Ishikawa (cell line): Measurements from ENCODE around the gene SPAG6.

Source experiments
- CEBPB ChIP-seq: IDR thresholded peaks from 2 replicates; pipeline ENCODE4 v1.6.1; 2012
- CREB1 ChIP-seq: IDR thresholded peaks from 2 replicates; pipeline ENCODE4 v1.6.1; 2012; ENCODE audit warnings: low read depth
- EGR1 ChIP-seq: IDR thresholded peaks from 2 replicates; pipeline ENCODE4 v1.6.1; 2012
- EP300 ChIP-seq: IDR thresholded peaks from 2 replicates; pipeline ENCODE4 v1.6.1; 2012; ENCODE audit warnings: borderline replicate concordance
- FOXM1 ChIP-seq: IDR thresholded peaks from 2 replicates; pipeline ENCODE4 v1.6.1; 2012; ENCODE audit warnings: low read depth, borderline replicate concordance
- NFIC ChIP-seq: IDR thresholded peaks from 2 replicates; pipeline ENCODE4 v1.6.1; 2012
- RAD21 ChIP-seq: IDR thresholded peaks from 2 replicates; pipeline ENCODE4 v1.6.1; 2012; ENCODE audit warnings: low read depth
- TAF1 ChIP-seq: IDR thresholded peaks from 2 replicates; pipeline ENCODE4 v1.6.1; 2012; ENCODE audit warnings: low read depth, mild to moderate bottlenecking
- TCF12 ChIP-seq: IDR thresholded peaks from 2 replicates; pipeline ENCODE4 v1.6.1; 2012; ENCODE audit warnings: low read depth
- TEAD4 ChIP-seq: IDR thresholded peaks from 2 replicates; pipeline ENCODE4 v1.6.1; 2012
- YY1 ChIP-seq: IDR thresholded peaks from 2 replicates; pipeline ENCODE4 v1.6.1; 2012; ENCODE audit warnings: low read depth
- ZBTB7A ChIP-seq: IDR thresholded peaks from 2 replicates; pipeline ENCODE4 v1.6.1; 2012; ENCODE audit warnings: low read depth
- TF ChIP-seq, protein P1 (sequence below): IDR thresholded peaks from 2 replicates; pipeline ENCODE4 v1.6.1; 2012
- TF ChIP-seq, protein P2 (sequence below): IDR thresholded peaks from 2 replicates; pipeline ENCODE4 v1.6.1; 2012
- TF ChIP-seq, protein P3 (sequence below): IDR thresholded peaks from 2 replicates; pipeline ENCODE4 v1.6.1; 2012; ENCODE audit warnings: low read depth, mild to moderate bottlenecking

SPAG6 gene

DNA sequence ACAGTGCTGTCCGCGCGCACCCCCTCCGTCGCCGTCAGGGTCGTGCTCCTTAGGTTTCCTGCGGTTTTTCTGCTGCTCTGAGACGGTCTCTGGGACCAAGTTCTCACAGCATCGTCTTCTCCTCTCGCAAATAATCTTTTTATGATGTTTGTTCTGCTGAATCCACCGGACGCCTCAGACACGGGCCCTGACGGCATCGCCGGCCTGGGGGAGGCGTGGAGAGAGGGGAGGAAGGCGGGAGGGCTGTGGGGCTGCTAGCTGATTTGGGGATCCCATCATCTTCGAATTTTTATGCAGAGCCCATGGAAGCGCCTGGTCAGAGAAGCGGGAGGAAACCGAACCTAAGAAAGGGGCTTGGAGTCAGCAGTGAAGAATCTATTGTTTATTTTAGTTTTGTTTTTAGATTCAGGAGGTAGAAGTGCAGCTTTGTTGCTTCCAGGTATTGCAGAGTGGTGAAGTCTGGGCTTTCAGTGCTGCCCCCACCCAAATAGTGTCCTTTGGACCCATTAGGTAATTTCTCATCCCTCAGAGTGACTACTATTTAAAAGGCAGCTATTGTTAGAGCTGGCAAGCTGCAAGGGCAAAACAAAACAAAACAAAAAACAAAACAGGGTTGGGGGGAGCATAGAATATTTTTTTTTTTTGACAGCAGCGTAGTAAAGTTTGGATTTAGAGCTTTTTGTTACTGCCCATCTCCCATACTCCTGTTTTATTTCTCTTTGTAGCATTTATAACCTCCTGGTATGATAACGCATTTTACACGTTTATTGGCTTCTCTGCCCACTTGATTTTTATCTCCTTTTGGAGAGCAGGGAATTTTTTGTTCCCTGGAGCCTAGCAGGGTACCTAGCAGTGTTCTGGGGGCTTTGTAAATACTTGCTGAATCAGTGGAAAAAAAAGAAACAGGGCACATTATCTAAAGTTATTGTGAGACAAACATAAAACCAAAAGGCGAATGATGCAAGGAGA, 92.6 kb downstream of the SPAG6 start:
- TF ChIP-seq EGR1 (no peak), ZBTB7A (no peak), TEAD4 (no peak), CEBPB (no peak), TAF1 (no peak), CREB1 (no peak), FOXM1 (no peak), TCF12 (no peak)
- TF ChIP-seq, protein P1, sequence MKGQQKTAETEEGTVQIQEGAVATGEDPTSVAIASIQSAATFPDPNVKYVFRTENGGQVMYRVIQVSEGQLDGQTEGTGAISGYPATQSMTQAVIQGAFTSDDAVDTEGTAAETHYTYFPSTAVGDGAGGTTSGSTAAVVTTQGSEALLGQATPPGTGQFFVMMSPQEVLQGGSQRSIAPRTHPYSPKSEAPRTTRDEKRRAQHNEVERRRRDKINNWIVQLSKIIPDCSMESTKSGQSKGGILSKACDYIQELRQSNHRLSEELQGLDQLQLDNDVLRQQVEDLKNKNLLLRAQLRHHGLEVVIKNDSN, result no peak
- TF ChIP-seq, protein P2, sequence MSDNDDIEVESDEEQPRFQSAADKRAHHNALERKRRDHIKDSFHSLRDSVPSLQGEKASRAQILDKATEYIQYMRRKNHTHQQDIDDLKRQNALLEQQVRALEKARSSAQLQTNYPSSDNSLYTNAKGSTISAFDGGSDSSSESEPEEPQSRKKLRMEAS, result no peak

DNA sequence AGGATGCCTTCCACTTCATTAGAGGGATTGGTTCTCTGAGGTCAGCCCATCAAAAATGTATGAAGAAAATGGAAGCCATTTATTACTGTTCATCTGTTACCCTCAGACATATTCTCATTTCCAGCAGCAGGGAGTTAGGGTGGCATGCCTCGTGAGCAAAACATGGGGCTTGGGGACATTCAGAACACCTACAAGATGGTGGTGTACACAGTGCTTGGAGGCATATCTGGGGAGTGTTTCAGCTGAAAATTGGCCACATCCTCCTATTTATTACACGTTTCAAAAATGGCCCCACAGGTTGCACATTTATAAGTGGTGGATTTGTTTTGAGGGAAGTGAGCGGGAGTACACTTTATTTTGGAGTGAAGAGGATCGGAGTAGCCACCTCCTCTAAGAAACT, 93.4 kb downstream of the SPAG6 start:
- TF ChIP-seq, protein P1, result no peak
- TF ChIP-seq TAF1 (no peak), RAD21 (no peak), EGR1 (no peak), TEAD4 (no peak), CEBPB (no peak), NFIC (no peak)
- TF ChIP-seq, protein P2, result no peak
- TF ChIP-seq, protein P3, sequence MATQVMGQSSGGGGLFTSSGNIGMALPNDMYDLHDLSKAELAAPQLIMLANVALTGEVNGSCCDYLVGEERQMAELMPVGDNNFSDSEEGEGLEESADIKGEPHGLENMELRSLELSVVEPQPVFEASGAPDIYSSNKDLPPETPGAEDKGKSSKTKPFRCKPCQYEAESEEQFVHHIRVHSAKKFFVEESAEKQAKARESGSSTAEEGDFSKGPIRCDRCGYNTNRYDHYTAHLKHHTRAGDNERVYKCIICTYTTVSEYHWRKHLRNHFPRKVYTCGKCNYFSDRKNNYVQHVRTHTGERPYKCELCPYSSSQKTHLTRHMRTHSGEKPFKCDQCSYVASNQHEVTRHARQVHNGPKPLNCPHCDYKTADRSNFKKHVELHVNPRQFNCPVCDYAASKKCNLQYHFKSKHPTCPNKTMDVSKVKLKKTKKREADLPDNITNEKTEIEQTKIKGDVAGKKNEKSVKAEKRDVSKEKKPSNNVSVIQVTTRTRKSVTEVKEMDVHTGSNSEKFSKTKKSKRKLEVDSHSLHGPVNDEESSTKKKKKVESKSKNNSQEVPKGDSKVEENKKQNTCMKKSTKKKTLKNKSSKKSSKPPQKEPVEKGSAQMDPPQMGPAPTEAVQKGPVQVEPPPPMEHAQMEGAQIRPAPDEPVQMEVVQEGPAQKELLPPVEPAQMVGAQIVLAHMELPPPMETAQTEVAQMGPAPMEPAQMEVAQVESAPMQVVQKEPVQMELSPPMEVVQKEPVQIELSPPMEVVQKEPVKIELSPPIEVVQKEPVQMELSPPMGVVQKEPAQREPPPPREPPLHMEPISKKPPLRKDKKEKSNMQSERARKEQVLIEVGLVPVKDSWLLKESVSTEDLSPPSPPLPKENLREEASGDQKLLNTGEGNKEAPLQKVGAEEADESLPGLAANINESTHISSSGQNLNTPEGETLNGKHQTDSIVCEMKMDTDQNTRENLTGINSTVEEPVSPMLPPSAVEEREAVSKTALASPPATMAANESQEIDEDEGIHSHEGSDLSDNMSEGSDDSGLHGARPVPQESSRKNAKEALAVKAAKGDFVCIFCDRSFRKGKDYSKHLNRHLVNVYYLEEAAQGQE, result no peak

DNA sequence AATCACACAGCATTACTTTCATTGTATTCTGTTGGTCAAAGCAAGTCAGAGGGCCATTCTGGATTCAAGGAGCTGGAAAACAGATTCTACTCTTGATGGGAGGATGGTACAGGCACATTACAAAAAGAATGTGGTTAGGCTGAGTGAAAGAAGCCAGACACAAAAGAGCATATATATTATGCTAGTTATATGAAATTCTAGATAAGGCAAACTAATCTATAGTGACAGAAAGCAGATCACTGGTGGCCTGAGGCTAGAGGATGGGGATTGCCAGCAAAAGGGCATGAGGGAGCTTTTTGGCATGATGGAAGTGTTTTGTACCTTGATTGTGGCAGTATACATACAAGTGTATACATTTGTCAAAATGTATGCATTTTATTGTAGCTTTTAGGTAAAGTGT, 96.8 kb downstream of the SPAG6 start:
- TF ChIP-seq EP300 (no peak), TEAD4 (no peak), EGR1 (no peak), TCF12 (no peak), FOXM1 (no peak), RAD21 (no peak), NFIC (no peak), CEBPB (no peak), CREB1 (no peak)
- TF ChIP-seq, protein P1, result no peak

DNA sequence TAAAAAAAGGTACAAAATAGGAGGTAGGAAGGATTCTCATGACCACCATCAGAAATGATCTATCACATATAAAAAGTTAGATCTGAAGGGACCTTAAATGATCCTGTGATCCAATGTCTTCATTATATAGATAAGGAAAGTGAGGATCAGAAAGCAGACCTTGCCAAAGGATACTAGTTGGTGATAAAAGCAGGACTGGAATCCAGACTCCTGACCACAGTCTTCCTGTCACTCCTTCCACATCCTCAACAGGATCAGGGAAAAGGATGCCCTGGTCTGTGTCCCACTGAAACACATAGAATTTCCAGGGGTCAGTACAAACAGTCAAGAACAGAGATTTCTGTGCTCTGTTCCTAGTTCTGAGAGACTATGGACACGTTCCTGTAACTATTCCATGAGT, 97.2 kb downstream of the SPAG6 start:
- no peak for TF ChIP-seq RAD21
- TF ChIP-seq, protein P2, result no peak
- TF ChIP-seq FOXM1, result no peak
- TF ChIP-seq, protein P3, result no peak
- TF ChIP-seq, protein P1, result no peak
- TF ChIP-seq YY1, result no peak
- no peak for TF ChIP-seq EGR1
- no peak for TF ChIP-seq TAF1
- no peak for TF ChIP-seq EP300
- no peak for TF ChIP-seq ZBTB7A
- TF ChIP-seq CEBPB, result no peak
- TF ChIP-seq TCF12, result no peak
- no peak for TF ChIP-seq NFIC
